ENCODE measurements around the gene LEKR1. TPM values are rescaled to one million over a fixed set of nuclear protein-coding genes. Genes with fewer than 3 reads are reported as not detected.

The LEKR1 gene
- total RNA-seq, 4 donors from 2014 or later: 6.3 to 7.5 (median 6.8) TPM

DNA sequence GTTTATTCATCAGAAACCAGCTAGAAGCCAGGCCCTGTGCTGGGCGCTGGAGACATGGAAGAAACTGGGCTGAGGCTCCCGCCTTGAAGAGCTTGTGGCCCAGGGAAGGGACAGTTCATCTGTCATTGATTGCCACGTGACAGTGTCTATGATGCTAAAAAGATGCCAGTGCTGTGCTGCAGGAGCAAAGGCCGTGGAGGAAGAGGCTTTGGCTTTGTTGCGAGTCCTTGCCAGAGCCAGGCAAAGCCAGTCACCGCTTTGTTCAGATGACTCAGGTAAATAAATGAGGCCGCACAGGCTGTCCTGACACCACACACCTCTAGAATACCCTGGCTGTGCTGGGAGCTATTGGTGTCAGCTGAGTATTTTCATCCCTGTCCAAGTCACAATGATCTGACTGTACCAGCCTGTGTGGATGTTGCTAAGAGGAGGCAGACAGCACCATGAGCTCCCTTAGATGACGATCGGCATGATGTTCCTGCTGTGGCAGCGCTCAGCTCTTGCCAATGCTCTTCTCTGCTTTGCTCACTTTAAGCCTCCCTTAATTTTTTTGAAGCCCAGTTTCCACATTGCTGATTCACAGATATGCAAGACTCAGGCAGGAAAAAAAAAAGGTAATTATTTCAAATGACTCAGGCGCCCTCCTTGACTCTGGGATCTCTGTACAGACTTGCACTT, 256.3 kb downstream of the LEKR1 start:
- peak overlapping the region in 1 of 3 donors; percentile 29 for H3K27ac ChIP-seq
- peaks cover 2 to 34% of the 10 kb centered on the region in 2 donors for H3K4me1 ChIP-seq
- WGBS, 2 donors: 84 to 88% methylated on average over 8 to 11 of the region's 11 CpGs

DNA sequence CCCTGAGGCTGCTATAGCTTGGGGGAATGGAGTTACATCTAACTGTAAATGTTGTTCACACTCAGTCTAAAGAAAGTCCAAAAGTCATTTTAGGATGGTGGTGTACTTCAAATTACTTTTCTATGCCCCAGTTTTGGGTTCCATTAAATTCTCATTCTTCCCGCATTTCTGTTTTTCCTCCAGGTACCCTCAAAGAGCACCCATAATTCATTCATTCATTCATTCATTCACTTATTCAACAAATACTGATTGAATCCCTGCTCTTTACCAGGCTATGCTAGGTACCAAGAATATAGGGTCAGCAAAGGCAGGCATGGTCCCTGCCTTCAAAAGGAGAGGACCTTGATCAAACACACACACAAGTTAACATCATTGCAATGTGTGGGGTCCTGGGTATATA, 257.7 kb downstream of the LEKR1 start:
- Histone ChIP-seq H3K36me3 (no peaks in the 10 kb centered on the region), H3K27me3 (no peaks in the 10 kb centered on the region), H3K4me3 (replicated peaks in 1 of 3) (no peak overlapping the region), H3K9me3 (no peaks in the 10 kb centered on the region), H3K27ac (no peak overlapping the region), H3K4me1 (peaks cover 10 to 43% of the 10 kb centered on the region in 2 donors)
- intact Hi-C loops (cut with DNase I): loop anchor here (5.0 to 10.0 kb wide), 4 partner anchors 53 to 937 kb away; partner anchors contain the start of genes SSR3 and TIPARP
- 94 to 98% methylated on average over 1 of the region's 1 CpG for WGBS, 2 donors
- DNase-seq: no peak
- TF ChIP-seq, protein P1, sequence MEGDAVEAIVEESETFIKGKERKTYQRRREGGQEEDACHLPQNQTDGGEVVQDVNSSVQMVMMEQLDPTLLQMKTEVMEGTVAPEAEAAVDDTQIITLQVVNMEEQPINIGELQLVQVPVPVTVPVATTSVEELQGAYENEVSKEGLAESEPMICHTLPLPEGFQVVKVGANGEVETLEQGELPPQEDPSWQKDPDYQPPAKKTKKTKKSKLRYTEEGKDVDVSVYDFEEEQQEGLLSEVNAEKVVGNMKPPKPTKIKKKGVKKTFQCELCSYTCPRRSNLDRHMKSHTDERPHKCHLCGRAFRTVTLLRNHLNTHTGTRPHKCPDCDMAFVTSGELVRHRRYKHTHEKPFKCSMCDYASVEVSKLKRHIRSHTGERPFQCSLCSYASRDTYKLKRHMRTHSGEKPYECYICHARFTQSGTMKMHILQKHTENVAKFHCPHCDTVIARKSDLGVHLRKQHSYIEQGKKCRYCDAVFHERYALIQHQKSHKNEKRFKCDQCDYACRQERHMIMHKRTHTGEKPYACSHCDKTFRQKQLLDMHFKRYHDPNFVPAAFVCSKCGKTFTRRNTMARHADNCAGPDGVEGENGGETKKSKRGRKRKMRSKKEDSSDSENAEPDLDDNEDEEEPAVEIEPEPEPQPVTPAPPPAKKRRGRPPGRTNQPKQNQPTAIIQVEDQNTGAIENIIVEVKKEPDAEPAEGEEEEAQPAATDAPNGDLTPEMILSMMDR (IDR thresholded peaks at IDR 0.05): no peak
- TF ChIP-seq POLR2A (IDR thresholded peaks at IDR 0.05): no peak

More for the DNA sequence above, 256.3 kb downstream of the LEKR1 start:
- no peak overlapping the region for H3K4me3 ChIP-seq (replicated peaks in 1 of 3)
- no peak for DNase-seq
- no peaks in the 10 kb centered on the region for H3K9me3 ChIP-seq
- no peaks in the 10 kb centered on the region for H3K36me3 ChIP-seq
- H3K27me3 ChIP-seq: no peaks in the 10 kb centered on the region
- intact Hi-C loops (cut with DNase I): loop anchor here (5.0 to 10.0 kb wide), 4 partner anchors 55 to 935 kb away; partner anchors contain the start of genes SSR3 and TIPARP
- TF ChIP-seq, protein P1 (IDR thresholded peaks at IDR 0.05): no peak
- no peak for TF ChIP-seq POLR2A (IDR thresholded peaks at IDR 0.05)

DNA sequence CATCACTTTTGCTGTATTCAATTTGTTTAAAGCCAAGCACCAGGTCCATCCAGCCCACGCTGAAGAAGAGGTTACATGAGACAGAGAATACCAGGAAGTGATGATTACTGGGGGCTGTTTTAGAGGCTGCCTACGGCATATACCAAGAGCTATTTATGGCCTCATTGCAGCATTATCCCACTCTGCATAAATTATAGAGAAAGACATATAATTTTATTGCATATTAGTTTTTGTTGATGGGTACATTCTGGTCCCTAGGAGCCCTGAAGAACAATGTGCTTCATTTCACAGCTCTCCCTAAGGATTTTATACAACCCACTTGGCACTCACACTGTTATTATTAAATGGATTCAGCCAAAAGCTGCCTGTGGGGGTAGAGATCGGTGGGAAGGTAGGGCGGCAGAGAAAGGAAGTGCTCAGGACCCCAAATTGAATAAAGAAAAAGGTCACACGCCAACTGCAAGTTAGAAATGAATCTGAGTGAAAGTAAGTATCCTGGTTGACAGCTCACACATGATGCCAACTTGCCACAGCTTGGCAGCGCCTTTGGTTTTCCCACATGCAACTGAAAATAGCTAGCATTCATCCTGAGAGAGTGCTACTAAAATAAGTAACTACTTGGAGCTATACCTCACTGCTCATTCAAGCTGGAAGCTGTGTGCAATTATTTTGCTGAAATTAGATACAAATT, 260.1 kb downstream of the LEKR1 start:
- Histone ChIP-seq H3K27ac (peak overlapping the region in 1 of 3 donors; percentile 100), H3K9me3 (no peaks in the 10 kb centered on the region), H3K4me1 (peaks cover 30 to 55% of the 10 kb centered on the region in 2 donors), H3K4me3 (replicated peaks in 1 of 3) (no peak overlapping the region), H3K36me3 (no peaks in the 10 kb centered on the region), H3K27me3 (no peaks in the 10 kb centered on the region)
- intact Hi-C loops (cut with DNase I): loop anchor here (10.0 kb wide), 1 partner anchor 531 kb away; the partner anchor contains the start of gene SSR3
- DNase-seq: peak in 1 of 2 donors; percentile 31
- 88 to 89% methylated on average over 6 of the region's 6 CpGs for WGBS, 2 donors
- TF ChIP-seq, protein P1 (IDR thresholded peaks at IDR 0.05): no peak
- TF ChIP-seq POLR2A (IDR thresholded peaks at IDR 0.05): no peak

DNA sequence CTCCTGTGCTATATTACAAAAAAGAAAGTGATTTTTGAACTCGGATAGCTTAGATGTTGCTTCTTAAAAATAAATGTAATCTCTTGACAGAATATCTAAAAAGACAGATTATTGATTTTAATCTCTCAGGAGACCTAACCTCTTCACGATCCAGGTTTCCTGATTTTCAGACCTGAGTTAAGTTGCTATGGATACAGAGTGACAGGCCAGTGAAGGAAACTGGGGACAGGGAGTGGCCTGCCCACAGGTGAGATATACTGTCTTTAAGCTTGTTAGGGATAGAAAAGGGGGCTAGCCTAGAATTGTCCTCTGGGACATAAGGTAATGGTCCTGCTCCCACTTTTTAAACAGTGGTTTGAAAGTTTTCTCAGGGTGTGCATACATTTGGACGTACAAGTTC, 260.6 kb downstream of the LEKR1 start:
- Histone ChIP-seq H3K4me1 (peaks cover 36 to 58% of the 10 kb centered on the region in 2 donors), H3K27ac (peak overlapping the region in 2 of 3 donors; percentile 99 to 100), H3K4me3 (replicated peaks in 1 of 3) (no peak overlapping the region), H3K27me3 (no peaks in the 10 kb centered on the region), H3K36me3 (no peaks in the 10 kb centered on the region), H3K9me3 (no peaks in the 10 kb centered on the region)
- intact Hi-C loops (cut with DNase I): loop anchor here (10.0 kb wide), 1 partner anchor 532 kb away; the partner anchor contains the start of gene SSR3
- no peak for DNase-seq
- WGBS, 2 donors: 85 to 87% methylated on average over 3 of the region's 3 CpGs
- TF ChIP-seq POLR2A (IDR thresholded peaks at IDR 0.05): no peak
- TF ChIP-seq, protein P1 (IDR thresholded peaks at IDR 0.05): no peak
